Sigmoid colon (tissue), 4 donors: ENCODE results near the gene MAT2A.

Source experiments
- POLR2A ChIP-seq, 2 donors: fragments of 450-650 bp; IDR thresholded peaks; one replicate each; pipeline ENCODE4 v1.6.1; 2016; ENCODE audit warnings: antibody characterized with exemption in 2 of 2, mild to moderate bottlenecking in 2 of 2, moderate library complexity in 2 of 2
- POLR2AphosphoS5 ChIP-seq, 4 donors: sonication (generic); formaldehyde crosslinking; IDR thresholded peaks; one replicate each; pipeline ENCODE4 v1.6.1; 2017; ENCODE audit warnings: antibody characterized with exemption in 4 of 4
- TF ChIP-seq, protein P1 (sequence below), 4 experiments: fragments of 450-650 bp in 3 of 4; fragments of 200-600 bp in 1 of 4; IDR thresholded peaks; one replicate each; pipeline ENCODE4 v1.5.1; 2016 to 2019; ENCODE audit warnings: antibody characterized with exemption in 4 of 4, mild to moderate bottlenecking in 3 of 4, moderate library complexity in 2 of 4

GRCh38 chr2:85501248-85501647, 37.7 kb upstream of the MAT2A start:
- no peak for TF ChIP-seq POLR2AphosphoS5 (IDR thresholded peaks at IDR 0.05)
- TF ChIP-seq, protein P1, sequence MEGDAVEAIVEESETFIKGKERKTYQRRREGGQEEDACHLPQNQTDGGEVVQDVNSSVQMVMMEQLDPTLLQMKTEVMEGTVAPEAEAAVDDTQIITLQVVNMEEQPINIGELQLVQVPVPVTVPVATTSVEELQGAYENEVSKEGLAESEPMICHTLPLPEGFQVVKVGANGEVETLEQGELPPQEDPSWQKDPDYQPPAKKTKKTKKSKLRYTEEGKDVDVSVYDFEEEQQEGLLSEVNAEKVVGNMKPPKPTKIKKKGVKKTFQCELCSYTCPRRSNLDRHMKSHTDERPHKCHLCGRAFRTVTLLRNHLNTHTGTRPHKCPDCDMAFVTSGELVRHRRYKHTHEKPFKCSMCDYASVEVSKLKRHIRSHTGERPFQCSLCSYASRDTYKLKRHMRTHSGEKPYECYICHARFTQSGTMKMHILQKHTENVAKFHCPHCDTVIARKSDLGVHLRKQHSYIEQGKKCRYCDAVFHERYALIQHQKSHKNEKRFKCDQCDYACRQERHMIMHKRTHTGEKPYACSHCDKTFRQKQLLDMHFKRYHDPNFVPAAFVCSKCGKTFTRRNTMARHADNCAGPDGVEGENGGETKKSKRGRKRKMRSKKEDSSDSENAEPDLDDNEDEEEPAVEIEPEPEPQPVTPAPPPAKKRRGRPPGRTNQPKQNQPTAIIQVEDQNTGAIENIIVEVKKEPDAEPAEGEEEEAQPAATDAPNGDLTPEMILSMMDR (IDR thresholded peaks at IDR 0.05): no peak
- no peak for TF ChIP-seq POLR2A (IDR thresholded peaks at IDR 0.05)
